ENCODE measurements around the gene BSPH1. TPM values are rescaled to one million over a fixed set of nuclear protein-coding genes. Genes with fewer than 3 reads are reported as not detected.

The BSPH1 gene, protein sequence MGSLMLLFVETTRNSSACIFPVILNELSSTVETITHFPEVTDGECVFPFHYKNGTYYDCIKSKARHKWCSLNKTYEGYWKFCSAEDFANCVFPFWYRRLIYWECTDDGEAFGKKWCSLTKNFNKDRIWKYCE
- total RNA-seq: not detected

DNA sequence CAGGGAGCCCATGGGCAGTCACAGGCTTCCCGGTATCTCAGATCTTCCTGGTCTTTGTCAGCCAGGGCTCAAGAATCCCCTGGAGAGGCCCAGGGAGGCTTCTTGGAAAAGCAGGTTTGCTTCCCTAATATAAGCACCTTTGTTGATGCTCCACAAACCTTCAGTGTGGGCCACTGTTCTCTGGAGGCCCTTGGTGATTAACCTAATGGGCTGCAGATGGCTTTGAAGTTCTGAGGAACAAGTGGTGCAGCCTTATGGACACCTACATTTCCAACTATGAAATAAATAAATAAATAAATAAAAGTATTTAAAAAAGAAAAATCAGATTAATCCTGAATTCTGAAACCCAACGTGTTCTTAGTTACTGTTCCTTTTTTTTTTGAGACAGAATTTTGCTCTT, at the start of gene BSPH1:
Gene BSPH1 (minus strand): TSS at position 101 of the 400 bp plus-strand sequence. CDS start 89 bp downstream, at position 12.
- H3K27ac Mint-ChIP-seq: no peak within 1 kb of the TSS
- ChIA-PET CTCF (no interaction called here), POLR2A (no interaction called here)
- H3K36me3 Mint-ChIP-seq (ENCODE audit: low read depth): no peaks in the 10 kb centered on the region
- DNase-seq: no peak
- no peaks in the 10 kb centered on the region for H3K4me1 Mint-ChIP-seq (ENCODE audit: low read depth)
- no peak for ATAC-seq
- H3K4me3 Mint-ChIP-seq: no peak within 1 kb of the TSS
- peaks cover 16% of the 10 kb centered on the region for H3K27me3 Mint-ChIP-seq (ENCODE audit: low read depth)
- no peaks in the 10 kb centered on the region for H3K9me3 Mint-ChIP-seq (ENCODE audit: insufficient read depth)

DNA sequence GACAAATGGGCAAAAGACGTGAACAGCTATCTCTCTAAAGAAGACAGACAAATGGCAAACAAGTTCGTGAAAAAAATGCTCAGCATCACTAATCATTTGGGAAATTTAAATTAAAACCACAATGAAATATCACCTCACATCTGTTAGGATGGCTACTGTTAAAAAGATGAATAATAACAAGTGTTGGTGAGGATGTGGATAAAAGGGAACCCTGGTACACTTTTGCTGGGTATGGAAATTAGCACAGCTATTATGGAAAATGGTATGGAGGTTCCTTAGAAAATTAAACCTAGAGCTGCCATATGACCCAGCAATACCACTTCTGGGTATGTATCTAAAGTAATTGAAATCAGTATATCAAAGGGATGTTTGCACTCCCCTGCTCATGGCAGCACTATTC, 44.8 kb upstream of the BSPH1 start:
- Mint-ChIP-seq H3K27ac (no peak overlapping the region), H3K4me1 (ENCODE audit: low read depth) (no peaks in the 10 kb centered on the region), H3K4me3 (no peak overlapping the region), H3K9me3 (ENCODE audit: insufficient read depth) (peaks cover 4% of the 10 kb centered on the region), H3K36me3 (ENCODE audit: low read depth) (no peaks in the 10 kb centered on the region), H3K27me3 (ENCODE audit: low read depth) (no peaks in the 10 kb centered on the region)
- ATAC-seq (no peak), DNase-seq (no peak)
- ChIA-PET POLR2A (no interaction called here), CTCF (interaction anchor here (0.9 kb wide), 1 partner anchor 66 kb away, joined by 3 read pairs; no protein-coding TSS in a partner anchor)

GRCh38 chr19:48033604-48034003, 41.6 kb upstream of the BSPH1 start:
- ATAC-seq: no peak
- CTCF ChIA-PET: no interaction called here
- no peak overlapping the region for H3K4me3 Mint-ChIP-seq
- H3K4me1 Mint-ChIP-seq (ENCODE audit: low read depth): peaks cover 6% of the 10 kb centered on the region
- H3K36me3 Mint-ChIP-seq (ENCODE audit: low read depth): no peaks in the 10 kb centered on the region
- no peak for DNase-seq
- H3K27ac Mint-ChIP-seq: no peak overlapping the region
- POLR2A ChIA-PET: no interaction called here
- H3K9me3 Mint-ChIP-seq (ENCODE audit: insufficient read depth): peaks cover 4% of the 10 kb centered on the region
- H3K27me3 Mint-ChIP-seq (ENCODE audit: low read depth): no peaks in the 10 kb centered on the region

DNA sequence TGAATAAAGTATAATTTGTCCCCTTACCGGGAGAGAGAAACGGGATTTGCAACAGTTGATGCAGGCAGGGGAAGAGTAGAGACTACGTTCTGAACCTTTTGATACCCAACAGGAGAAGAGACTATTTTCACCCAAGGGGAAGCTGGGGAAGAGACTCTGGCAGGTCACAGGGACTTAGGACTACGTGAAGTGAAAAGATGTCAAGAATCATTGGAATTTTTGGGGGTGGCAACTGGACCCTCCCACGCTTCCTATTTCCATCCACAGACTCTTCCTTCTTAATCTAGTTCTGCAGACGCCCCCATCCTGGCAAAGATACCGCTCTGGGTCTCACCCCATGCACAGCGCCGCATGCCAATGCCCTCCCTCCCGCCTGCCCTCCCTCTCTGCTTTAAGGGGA, 38.1 kb upstream of the BSPH1 start:
- ATAC-seq (no peak), DNase-seq (no peak)
- ChIA-PET CTCF (no interaction called here), POLR2A (no interaction called here)
- peaks cover 8% of the 10 kb centered on the region for H3K27me3 Mint-ChIP-seq (ENCODE audit: low read depth)
- no peaks in the 10 kb centered on the region for H3K36me3 Mint-ChIP-seq (ENCODE audit: low read depth)
- peaks cover 6% of the 10 kb centered on the region for H3K4me1 Mint-ChIP-seq (ENCODE audit: low read depth)
- no peaks in the 10 kb centered on the region for H3K9me3 Mint-ChIP-seq (ENCODE audit: insufficient read depth)
- H3K4me3 Mint-ChIP-seq: no peak overlapping the region
- no peak overlapping the region for H3K27ac Mint-ChIP-seq

GRCh38 chr19:48029431-48029830, 37.5 kb upstream of the BSPH1 start:
- ATAC-seq: no peak
- ChIA-PET CTCF (no interaction called here), POLR2A (no interaction called here)
- H3K9me3 Mint-ChIP-seq (ENCODE audit: insufficient read depth): no peaks in the 10 kb centered on the region
- peaks cover 6% of the 10 kb centered on the region for H3K4me1 Mint-ChIP-seq (ENCODE audit: low read depth)
- no peak overlapping the region for H3K4me3 Mint-ChIP-seq
- no peak for DNase-seq
- H3K27me3 Mint-ChIP-seq (ENCODE audit: low read depth): peaks cover 11% of the 10 kb centered on the region
- no peaks in the 10 kb centered on the region for H3K36me3 Mint-ChIP-seq (ENCODE audit: low read depth)
- H3K27ac Mint-ChIP-seq: no peak overlapping the region

DNA sequence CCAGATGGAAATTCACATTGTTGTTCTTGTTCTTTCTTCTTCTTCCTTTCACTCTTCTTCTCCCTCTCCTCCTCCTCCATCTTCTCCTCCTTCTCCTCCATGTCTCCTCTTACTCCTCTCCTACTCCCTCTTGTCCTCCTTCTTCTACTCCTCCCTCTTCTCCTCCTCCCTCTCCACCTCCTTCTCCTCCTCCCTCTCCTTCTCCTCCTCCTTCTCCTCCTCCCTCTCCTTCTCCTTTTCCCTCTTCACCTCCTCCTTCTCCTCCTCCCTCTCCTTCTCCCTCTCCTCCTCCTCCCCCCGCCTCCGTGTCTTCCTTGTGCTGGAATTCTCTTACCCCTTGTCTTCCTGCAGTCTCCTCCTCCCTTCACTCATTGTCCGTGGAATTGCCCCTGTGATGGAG, 33.5 kb upstream of the BSPH1 start:
- CTCF ChIA-PET: no interaction called here
- no peak for DNase-seq

GRCh38 chr19:48023518-48023917, 31.5 kb upstream of the BSPH1 start:
- Mint-ChIP-seq H3K27me3 (ENCODE audit: low read depth) (peaks cover 13% of the 10 kb centered on the region), H3K9me3 (ENCODE audit: insufficient read depth) (no peaks in the 10 kb centered on the region), H3K36me3 (ENCODE audit: low read depth) (no peaks in the 10 kb centered on the region), H3K27ac (no peak overlapping the region), H3K4me1 (ENCODE audit: low read depth) (no peaks in the 10 kb centered on the region), H3K4me3 (no peak overlapping the region)
- no peak for ATAC-seq
- no peak for DNase-seq
- CTCF ChIA-PET: no interaction called here
- POLR2A ChIA-PET: no interaction called here

More for the DNA sequence above, 33.5 kb upstream of the BSPH1 start:
- Mint-ChIP-seq H3K9me3 (ENCODE audit: insufficient read depth) (no peaks in the 10 kb centered on the region), H3K4me3 (no peak overlapping the region), H3K27ac (no peak overlapping the region), H3K27me3 (ENCODE audit: low read depth) (peaks cover 13% of the 10 kb centered on the region), H3K4me1 (ENCODE audit: low read depth) (peaks cover 6% of the 10 kb centered on the region), H3K36me3 (ENCODE audit: low read depth) (no peaks in the 10 kb centered on the region)
- POLR2A ChIA-PET: no interaction called here
- ATAC-seq: no peak

- H3K27ac Mint-ChIP-seq: no peak overlapping the region
- H3K27me3 Mint-ChIP-seq (ENCODE audit: low read depth): peaks cover 14% of the 10 kb centered on the region
- ChIA-PET POLR2A (no interaction called here), CTCF (no interaction called here)
- no peak for DNase-seq
- H3K9me3 Mint-ChIP-seq (ENCODE audit: insufficient read depth): no peaks in the 10 kb centered on the region
- no peak overlapping the region for H3K4me3 Mint-ChIP-seq
- no peaks in the 10 kb centered on the region for H3K36me3 Mint-ChIP-seq (ENCODE audit: low read depth)
- no peaks in the 10 kb centered on the region for H3K4me1 Mint-ChIP-seq (ENCODE audit: low read depth)
- no peak for ATAC-seq
Measured at GRCh38 chr19:48023011-48023410, 31.0 kb upstream of the BSPH1 start.

- Mint-ChIP-seq H3K27ac (no peak overlapping the region), H3K36me3 (ENCODE audit: low read depth) (no peaks in the 10 kb centered on the region), H3K27me3 (ENCODE audit: low read depth) (peaks cover 13% of the 10 kb centered on the region), H3K9me3 (ENCODE audit: insufficient read depth) (no peaks in the 10 kb centered on the region), H3K4me3 (no peak overlapping the region), H3K4me1 (ENCODE audit: low read depth) (no peaks in the 10 kb centered on the region)
- POLR2A ChIA-PET: no interaction called here
- CTCF ChIA-PET: no interaction called here
- ATAC-seq (no peak), DNase-seq (no peak)
Measured at GRCh38 chr19:48020686-48021085, 28.7 kb upstream of the BSPH1 start.

GRCh38 chr19:48010932-48011758, 19.2 kb upstream of the BSPH1 start:
- no peak for ATAC-seq
- Mint-ChIP-seq H3K9me3 (ENCODE audit: insufficient read depth) (no peaks in the 10 kb centered on the region), H3K4me3 (no peak overlapping the region), H3K36me3 (ENCODE audit: low read depth) (no peaks in the 10 kb centered on the region), H3K27ac (no peak overlapping the region), H3K27me3 (ENCODE audit: low read depth) (no peaks in the 10 kb centered on the region), H3K4me1 (ENCODE audit: low read depth) (no peaks in the 10 kb centered on the region)
- CTCF ChIA-PET: no interaction called here
- DNase-seq: no peak
- POLR2A ChIA-PET: no interaction called here

DNA sequence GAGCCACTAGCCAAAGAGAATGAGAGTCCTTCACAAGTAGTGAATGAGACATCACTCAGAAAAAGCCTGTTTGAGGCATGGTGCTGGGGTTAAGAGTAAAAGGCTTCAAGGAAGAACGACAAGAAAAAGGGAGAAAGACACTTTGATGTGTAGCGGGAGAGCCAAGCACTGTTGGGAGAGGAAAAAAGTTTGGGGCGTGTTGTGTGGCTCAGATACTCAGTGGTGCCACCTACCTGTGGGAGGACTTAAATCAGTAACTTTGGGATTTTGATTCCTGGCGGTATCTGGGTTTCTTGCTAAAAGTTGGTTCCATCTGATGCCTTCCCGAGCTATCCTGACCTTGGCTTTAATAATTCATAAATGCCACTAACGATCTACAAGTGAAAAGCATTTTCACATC, 14.8 kb upstream of the BSPH1 start:
- ATAC-seq (no peak), DNase-seq (no peak)
- H3K4me3 Mint-ChIP-seq: no peak overlapping the region
- no peaks in the 10 kb centered on the region for H3K27me3 Mint-ChIP-seq (ENCODE audit: low read depth)
- H3K4me1 Mint-ChIP-seq (ENCODE audit: low read depth): no peaks in the 10 kb centered on the region
- H3K36me3 Mint-ChIP-seq (ENCODE audit: low read depth): no peaks in the 10 kb centered on the region
- POLR2A ChIA-PET: no interaction called here
- no peak overlapping the region for H3K27ac Mint-ChIP-seq
- H3K9me3 Mint-ChIP-seq (ENCODE audit: insufficient read depth): no peaks in the 10 kb centered on the region
- CTCF ChIA-PET: interaction anchor here (1.5 kb wide), 1 partner anchor 143 kb away, joined by 4 read pairs; no protein-coding TSS in a partner anchor

DNA sequence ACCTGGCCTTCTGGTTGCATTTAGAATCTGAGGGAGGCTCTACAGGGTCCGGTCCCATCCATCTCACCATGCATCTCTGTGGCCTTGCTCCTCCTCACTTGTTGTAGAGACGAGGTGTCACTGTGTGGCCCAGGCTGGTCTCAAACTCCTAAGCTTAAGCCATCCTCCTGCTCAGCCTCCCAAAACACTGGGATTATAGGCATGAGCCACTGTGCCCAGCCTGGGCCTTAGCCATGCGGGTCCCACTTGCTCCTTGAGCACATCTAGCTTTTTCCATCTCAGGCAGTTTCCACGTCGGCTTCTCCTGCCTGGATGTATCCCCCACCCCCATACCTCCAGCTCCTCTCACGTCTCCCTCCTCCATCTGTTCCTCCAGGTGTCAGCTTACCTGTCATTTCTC, 12.3 kb upstream of the BSPH1 start:
- no peak overlapping the region for H3K27ac Mint-ChIP-seq
- no peaks in the 10 kb centered on the region for H3K27me3 Mint-ChIP-seq (ENCODE audit: low read depth)
- H3K9me3 Mint-ChIP-seq (ENCODE audit: insufficient read depth): no peaks in the 10 kb centered on the region
- ChIA-PET CTCF (no interaction called here), POLR2A (no interaction called here)
- no peaks in the 10 kb centered on the region for H3K4me1 Mint-ChIP-seq (ENCODE audit: low read depth)
- H3K36me3 Mint-ChIP-seq (ENCODE audit: low read depth): no peaks in the 10 kb centered on the region
- no peak for DNase-seq
- ATAC-seq: no peak
- no peak overlapping the region for H3K4me3 Mint-ChIP-seq

DNA sequence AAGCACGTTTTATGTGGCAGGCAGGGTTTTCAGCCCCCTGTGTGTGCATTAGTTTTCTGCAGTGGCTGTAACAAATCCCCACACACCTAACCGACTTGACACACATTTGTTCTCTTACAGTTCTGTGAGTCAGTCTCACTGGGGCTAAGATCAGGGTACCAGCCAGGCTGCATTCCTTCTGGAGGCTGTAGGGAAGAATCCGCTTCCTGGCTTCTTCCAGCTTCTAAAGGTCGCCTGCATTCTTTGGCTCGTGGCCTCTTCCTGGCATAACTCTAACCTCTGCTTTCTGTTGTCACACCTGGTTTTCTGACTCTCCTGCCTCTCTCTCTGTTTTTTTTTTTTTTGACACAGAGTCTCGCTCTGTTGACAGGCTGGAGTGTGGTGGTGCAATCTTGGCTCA, 8.9 kb upstream of the BSPH1 start:
- no peaks in the 10 kb centered on the region for H3K9me3 Mint-ChIP-seq (ENCODE audit: insufficient read depth)
- no peaks in the 10 kb centered on the region for H3K4me1 Mint-ChIP-seq (ENCODE audit: low read depth)
- POLR2A ChIA-PET: no interaction called here
- DNase-seq: no peak
- no peaks in the 10 kb centered on the region for H3K36me3 Mint-ChIP-seq (ENCODE audit: low read depth)
- CTCF ChIA-PET: no interaction called here
- peaks cover 6% of the 10 kb centered on the region for H3K27me3 Mint-ChIP-seq (ENCODE audit: low read depth)
- no peak overlapping the region for H3K27ac Mint-ChIP-seq
- no peak overlapping the region for H3K4me3 Mint-ChIP-seq
- ATAC-seq: no peak

All from activated CD8-positive, alpha-beta T cell treated with anti-CD3 and anti-CD28 coated beads, Interleukin-2, amount 10 ng/mL, durations not matched to agents 7 days and 5 days (primary cell).